GM21717 (cell line): Measurements from ENCODE around the gene AK4.
"Not testable (repeated sequence)": the region's sequence is repeated elsewhere in the genome, so short reads cannot be mapped to it uniquely, and the experiment has no call there.

Experiments used
- ATAC-seq: cut with Tn5 transposase; IDR thresholded peaks from one replicate; pipeline ENCODE4 v1.9.1; 2021; ENCODE audit warnings: mild to moderate bottlenecking, moderate library complexity; ENCODE audit not compliant: unreplicated experiment

Gene AK4

DNA sequence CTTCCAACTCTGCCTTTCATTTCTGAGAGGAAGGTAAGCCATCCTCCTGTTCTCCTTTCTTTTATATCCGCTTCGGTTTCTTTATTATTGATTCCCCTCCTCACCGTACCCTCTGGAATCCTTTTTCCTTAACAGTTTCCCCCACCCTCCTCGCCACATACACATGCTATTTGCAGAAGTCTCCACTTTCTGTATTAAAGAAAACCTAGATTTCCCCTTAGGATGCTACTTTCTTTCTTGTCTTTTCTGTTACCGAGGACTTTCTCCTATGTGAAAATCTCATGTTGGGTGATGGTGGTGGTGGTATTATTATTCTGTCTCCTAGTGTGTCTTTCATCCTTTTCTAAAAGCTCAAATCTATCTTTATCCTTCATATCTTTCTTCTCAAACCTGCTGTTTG is 62.3 kb downstream of the AK4 start:
- ATAC-seq, result no peak

DNA sequence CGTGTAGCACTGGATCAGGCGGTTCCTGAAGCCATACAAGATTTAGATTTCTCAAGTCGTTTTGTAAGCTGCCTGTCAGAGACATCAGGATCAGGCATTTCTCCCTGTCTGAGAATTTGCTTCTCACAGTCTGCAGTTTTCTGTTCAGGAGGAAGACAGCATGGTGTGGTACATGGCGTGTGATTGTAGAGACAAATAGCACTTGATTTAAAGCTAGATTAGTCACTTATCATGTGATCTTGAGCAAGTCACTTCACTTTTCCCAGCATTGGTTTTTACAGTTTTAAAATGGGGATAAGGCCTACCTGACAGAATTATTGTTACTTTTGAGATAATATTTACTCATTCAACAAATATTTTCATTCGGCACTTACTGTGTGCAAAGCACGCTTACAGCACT is 63.3 kb downstream of the AK4 start:
- ATAC-seq, result no peak

DNA sequence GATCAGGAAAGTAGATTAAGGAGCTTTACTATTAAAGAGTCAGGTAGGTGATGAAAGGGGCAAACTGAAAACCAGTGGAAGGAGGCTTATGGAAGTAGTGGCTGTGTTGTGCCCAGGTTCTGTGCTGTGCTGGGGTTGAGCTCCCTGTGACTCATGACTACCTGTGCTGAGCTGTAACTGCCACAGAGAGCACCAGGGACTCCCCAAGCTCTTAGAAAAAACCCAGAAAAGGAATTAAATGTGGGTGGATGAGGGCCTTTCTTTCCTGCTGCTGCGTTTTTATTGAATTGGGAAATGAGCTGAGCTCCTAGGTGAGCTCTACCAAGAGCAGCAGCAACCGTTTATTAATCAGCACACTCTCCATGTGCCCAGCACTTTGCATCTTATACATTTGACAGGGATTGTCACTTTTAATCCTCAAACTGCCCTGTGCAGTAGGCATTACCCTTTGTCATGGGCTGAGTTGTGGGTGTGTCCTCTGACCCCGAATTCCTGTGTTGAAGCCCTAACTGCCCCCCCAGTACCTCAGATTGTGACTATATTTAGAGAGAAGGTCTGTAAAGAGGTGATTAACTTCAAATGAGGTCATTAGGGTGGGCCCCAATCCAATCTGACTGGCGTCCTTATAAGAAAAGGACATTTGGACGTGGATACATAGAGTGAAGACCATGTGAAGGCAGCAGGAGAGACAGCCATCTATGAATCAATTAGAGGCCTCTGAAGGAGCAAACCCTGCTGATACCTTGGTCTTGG is 65.4 kb downstream of the AK4 start:
- peak; percentile 54 for ATAC-seq

DNA sequence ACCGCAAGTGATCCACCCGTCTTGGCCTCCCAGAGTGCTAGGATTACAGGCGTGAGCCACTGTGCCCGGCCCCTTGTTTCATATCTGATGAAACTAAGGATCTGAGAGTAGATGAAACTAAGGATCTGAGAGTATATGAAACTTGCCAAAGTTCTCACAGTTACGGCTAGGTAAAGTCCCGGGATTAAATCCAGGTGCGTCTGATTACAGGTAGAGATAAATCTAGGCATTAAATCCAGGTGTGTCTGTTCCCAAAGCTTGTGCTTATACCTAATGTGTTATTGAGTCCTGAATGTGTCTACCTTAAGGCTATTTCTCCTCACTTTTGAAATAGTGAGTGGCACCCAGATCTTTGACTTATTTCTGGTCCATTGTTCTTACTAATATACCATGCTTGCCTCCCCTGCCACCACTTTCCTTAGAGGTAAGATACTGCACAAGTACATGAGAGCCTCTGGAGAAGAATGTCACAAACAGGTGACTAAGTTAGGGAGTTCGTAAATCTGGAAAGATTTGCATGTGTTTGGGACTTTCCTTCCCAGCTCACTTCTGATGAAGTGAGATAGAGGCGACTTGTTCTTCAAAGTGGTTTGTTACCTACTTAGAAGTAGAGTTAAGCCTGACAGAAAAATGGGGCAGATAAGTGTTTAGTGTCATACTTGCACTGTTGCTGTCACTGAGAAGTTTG is 66.5 kb downstream of the AK4 start:
- no peak for ATAC-seq

DNA sequence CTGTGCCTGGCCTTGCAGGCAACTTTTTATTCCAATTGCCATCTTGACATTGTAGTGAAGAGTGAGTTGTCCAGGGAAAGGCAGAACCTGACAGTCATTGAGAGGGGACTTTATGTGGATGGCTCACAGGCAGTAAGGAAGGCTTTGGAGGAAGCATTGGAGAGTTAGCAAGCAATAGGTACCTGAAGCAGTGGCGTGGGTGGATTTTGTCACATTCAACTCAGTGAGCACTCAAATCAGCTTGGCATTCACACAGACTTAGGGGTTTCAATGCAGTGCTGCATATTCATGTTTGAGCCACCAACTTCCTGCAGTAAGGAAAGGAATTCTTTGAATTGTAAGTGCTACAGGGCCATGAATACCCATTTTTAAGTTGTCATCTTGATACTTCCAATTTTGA is 69.0 kb downstream of the AK4 start:
- no peak for ATAC-seq

DNA sequence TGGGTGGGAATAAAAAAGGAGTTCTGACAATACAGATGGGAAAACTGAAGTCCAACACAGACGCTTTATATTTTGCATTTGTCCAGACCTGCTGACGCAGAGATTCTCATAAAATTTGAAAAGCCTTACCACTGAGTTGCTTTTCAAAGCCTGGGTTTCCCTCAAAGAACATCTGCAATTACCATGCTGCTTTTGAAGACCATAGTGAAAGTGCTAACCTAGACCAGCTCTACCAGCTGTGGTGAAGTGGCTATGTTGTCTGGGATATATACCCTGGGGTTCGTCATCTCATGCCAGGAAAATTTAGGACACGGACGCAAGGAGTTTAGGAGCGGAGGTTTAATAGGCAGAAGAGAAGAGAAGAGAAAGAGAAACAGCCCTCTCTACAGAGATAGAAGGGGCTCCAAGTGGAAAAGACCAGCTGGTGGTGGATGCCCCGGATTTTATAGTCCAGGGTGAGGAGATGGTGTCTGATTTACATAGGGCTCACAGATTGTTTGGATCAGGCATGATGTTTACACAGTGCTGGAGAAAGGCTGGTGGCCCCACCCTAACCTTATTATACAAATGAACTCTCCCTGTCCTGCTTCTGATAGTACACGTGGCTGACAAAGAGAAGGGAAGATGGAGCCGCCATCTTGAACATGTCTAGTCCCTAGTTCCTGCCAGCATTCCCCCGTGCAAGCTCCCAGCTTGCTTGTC is 73.8 kb downstream of the AK4 start:
- no peak for ATAC-seq

DNA sequence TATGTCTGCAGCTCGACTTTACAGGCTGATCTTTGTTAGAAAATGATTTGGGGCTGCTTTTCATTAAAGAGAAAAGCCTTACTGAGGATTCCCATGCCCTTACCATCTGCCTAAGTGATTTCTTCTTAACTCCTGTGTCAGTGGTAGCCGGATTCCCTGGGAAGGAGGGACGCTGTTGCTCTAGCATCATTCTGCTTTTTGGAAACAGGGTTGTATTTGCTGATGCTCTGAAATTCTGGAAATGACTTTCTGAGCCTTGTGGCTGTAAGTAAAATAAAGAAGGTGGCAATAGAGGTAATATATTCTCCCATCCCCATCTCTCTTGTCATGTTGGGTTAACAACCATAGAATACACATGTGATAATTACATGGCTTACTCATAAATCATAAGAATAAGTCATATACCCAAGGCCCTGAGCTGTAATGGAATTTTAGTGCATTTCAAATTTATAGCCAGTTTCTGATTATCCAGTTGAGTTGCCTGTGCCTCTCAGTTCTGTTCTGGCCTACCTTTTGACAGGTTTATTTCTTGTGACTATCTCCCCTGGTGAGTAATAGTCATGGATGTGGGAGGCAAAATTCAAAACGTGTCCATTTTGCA is 74.4 kb downstream of the AK4 start:
- no peak for ATAC-seq

DNA sequence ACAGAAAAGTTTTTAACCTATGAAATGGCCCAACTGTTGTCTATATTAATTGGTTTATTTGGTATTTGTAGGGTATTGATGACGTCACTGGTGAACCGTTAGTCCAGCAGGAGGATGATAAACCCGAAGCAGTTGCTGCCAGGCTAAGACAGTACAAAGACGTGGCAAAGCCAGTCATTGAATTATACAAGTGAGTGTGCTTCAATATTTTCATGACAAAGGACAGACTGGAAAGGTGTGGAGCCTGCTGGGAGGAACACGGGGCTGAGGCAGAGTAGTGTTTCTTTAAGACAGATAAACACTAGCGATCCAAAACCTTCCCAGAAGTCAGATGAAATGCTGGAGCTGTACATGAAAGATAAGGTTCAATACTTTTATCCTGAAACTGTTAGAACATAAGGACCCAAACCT is 76.7 kb downstream of the AK4 start:
- no peak for ATAC-seq

DNA sequence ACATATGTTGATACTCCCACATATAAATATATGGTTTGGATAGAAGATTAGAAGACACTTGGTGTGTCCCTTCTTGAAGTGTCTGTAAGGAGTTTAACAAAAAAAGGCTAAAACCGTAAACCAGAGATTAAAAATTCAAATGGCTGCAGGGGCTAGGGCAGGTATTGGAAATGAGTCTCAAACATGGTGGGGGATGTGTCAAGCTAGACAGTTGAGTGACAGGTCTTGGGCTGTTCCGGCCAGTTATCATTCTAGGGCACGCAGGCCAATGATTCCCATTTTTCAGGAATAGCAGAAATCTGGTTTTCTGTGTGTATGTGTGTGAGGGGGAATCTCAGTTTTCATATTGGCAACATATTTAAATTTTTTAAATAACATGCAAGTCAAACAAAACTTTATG is 77.2 kb downstream of the AK4 start:
- ATAC-seq, result no peak

DNA sequence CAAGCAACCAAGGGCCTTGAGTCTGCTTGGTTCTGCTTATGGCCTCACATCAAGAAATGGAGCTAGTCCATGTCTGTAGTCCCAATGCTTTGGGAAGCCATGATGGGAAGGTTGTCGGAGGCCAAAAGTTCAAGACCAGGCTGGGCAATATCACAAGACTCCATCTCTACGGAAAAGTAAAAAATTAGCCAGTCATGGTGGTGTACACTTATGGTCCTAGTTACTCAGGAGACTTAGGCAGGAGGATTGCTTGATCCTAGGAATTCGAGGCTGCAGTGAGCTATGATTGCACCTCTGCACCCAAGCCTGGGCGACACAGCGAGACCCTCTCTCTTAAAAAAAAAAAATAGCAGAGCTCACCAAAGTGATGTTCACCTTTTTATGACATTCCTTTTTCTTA is 81.2 kb downstream of the AK4 start:
- no peak for ATAC-seq

DNA sequence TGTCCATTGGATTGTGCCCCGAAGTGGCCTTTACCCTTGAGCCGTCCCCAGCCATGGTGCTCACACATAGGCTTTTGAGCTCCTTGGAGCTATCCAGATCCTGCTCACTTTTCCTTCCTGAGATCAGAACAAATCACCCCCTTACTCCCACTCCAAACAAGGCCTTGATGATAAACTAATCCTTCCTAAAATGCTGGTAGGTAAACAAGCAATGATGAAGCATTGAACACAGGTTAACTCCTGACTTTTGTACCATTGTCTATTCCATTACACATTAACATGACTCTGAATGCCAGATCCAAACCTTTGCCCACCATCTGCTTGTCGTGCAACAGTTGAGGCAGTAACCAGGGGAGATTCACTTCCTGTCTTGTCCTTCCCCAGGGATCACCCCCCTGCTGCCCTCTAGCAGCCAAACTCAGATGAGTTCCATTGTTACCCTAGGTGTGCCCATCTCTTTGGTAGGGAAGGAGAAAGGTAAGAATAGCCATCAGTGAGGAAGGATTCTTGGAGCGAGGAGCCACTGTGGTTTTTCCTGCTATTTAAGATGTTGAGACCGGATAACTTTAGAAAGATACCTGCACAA is 81.8 kb downstream of the AK4 start:
- ATAC-seq, result no peak

DNA sequence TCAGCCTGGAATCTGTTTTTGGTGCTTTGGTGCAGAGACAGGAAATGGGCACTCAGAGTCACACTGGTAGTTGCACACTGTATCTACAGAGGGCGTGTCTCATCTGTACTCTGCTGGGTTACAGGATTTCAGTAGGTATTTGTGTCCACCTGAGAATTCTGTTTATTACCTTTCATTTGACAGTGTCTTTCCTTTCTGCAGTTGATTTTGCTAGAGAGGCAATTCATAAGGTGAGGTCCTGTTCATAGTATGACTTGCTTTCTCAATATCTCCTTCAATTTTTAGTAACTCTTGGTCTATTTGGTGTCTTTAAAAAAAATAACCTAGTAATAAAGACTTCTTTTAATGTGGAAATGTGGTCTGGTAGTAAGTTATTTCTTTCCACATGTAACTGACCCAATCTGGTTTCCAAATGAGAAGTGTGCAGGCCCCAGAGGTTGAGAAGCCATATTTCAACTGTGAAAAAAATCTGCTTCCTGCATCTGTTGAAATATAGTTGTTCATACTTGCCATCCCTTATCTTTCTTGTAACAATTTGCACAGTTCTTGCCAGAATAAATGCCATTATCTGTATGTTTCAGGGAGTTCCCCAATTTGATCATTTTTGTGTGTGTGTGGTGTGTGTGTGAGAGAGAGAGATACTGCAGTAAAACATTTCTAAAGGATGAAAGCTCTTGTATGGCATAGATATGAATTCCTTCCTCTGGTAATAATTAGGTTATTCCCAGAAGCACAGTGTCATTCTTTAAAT is 82.9 kb downstream of the AK4 start:
- ATAC-seq, result peak; percentile 64

DNA sequence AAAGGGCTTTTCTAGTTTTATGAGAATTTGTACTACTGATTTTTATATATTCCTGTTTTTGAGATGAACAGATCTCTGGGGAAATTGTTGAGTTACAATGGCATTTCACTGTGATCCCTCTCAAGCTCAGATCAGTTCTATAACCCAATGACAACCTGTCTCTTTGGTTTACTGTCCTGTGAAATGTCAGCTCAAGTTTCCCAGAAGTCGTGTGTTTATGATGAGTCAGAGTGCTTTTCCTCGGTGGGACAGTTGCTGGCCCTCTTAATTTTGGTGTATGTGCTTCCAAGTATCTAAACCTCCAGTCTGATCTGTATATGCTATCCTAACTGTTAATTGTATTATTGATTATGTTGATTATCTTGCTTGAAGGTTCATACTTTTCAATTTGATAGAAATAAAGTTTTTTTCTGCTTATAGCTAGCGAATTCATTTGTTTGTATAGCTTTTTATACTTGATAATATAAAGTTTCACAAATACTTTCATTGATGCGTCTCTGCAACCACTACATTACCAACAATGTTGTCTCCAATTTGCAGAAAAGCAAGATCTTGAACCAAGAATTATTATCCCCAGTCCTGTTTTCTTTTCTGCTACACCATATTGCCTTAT is 83.8 kb downstream of the AK4 start:
- no peak for ATAC-seq

DNA sequence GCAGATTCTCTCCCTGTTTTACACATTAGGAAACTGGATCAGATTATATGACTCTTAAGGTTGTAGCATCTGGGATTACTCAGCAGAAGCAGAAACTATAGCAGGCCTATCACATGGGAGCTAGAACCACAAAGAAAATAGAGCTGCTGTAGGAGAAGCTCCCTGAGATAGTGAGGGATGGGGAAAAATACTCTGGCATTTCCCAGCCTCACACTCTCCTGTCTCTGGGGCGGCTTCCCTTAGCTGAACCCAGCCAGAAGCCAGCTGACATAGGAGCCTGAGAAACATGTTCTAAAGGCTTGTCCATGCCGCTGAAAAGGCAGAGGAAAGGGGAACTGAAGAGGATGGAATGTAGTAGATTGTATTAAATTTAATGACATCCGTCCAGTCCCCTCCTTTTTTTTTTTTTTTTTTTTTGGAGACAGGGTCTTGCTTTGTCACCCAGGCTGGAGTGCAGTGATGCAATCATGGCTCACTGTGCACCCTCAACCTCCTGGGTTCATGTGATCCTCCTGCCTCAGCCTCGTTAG is 84.5 kb downstream of the AK4 start:
- no peak for ATAC-seq

DNA sequence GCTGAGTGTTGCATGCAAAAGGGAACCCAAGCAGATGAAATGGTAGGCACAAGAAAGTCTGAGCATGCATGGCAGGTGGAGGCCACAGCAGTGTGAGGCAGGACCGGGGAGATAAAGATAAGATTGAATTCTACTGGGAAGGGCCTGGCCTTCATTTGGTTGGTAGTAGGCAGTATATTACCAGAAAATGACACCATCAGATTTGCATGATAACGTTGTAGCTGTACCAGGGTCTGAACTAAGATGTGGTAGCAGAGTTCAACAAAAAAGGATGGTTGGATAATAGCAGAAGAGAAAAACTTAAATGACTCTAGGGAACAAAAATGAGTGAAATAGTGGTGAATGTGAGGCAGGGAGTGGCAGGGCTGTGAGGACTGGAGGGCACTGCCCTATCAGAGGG is 85.8 kb downstream of the AK4 start:
- ATAC-seq, result no peak

DNA sequence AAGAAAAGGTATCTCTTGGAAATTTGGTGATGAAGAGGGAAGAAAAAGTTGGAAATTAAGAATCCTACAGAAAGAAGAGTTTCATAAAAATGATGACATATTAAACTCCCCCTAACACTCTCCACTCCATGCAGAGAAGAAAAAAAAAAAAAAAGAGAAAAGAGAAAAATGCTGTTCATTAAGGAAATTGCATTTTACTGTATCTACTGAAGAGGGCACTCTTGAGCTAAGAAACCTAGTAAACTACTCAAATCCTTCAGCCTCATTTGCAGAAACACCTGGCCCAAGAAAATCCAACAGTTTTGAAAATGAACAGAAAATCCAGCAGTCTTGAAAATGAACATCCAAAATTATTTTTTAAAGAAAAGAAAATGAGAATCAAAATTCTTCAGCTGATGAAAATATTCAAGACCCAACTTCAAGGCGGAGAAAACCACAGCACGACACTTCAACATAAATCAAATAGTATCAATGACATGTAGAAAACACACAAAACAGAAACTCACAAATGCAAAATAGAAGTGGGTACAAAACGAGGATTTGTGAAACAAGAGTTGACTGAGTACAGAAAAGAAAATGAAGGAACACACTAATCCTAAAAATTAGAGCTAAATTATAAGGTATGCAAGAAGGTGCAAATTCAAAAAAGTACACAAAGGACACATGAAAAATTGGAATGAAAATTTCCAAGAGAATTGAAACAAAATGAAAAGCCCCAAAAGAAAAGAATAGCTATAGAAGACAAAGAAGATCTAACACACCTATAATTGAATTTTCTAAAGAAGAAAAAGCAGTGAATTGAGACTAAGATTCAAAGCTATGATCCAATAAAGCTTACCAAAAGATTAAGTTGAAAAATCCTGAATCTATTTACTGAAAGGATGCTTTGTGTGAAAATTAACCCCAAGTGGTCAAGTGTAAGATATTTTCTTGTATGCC is 88.1 kb downstream of the AK4 start:
- no peak for ATAC-seq

DNA sequence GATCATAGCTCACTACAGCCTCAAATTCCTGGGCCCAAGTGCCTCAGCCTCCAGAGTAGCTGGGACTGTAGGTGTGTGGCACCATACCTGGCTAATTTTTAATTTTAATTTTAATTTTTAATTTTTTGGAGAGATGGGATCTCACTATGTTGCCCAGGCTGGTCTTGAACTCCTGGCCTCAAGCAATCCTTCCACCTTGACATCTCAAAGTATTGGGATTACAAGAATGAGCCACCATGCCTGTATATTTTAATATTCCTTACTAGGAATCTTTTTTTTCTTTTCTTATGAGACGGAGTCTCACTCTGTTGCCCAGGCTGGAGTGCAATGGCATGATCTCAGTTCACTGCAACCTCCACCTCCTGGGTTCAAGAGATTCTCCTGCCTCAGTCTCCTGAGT is 89.1 kb downstream of the AK4 start:
- ATAC-seq, result not testable (repeated sequence)

DNA sequence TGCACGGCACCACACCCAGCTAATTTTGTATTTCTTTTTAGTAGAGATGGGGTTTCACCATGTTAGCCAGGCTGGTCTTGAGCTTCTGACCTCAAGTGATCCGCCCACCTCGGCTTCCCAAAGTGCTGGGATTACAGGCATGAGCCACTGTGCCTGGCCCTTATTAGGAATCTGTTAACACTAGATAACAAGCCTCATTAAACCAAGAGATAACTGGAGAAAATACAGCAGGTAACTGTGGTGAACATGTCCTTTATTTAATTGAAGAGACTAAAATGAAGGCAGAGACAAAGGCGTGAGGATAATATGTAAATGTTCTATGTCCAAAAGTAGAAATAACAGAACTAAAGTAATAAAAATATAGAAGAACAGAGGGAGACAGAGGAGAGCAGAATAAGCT is 89.5 kb downstream of the AK4 start:
- ATAC-seq, result no peak

DNA sequence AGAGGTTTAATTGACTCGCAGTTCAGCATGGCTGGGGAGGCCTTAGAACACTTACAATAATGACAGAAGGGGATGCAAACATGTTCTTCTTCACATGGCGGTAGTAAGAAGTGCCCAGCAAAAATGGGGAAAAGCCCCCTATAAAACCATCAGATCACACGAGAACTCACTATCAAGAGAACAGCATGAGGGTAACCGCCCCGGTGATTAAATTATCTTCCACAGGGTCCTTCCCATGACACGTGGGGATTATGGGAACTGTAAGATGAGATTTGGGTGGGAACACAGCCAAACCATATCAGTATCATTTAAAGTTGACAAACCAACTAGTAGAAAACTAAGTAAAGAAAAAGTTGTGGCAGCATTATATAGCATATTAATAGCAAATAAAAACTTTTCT is 90.0 kb downstream of the AK4 start:
- ATAC-seq, result no peak
